OCI-LY3 (cell line): ENCODE results near the gene FIBP.

Source experiments
- H2AFZ ChIP-seq: fragments of 200-600, 300-600 bp; shearing (Covaris generic); 2 replicates; pipeline ENCODE4 v1.6.0; 2014; ENCODE audit warnings: antibody characterized with exemption, low read depth, low read length
- H3K27ac ChIP-seq: fragments of 200-600, 300-600 bp; sonication (generic); 2 replicates; pipeline ENCODE4 v1.5.1; 2014; ENCODE audit warnings: mild to moderate bottlenecking, low read length, moderate library complexity, mixed read lengths
- H3K27me3 ChIP-seq: fragments of 200-600, 300-600 bp; sonication (generic); 2 replicates; pipeline ENCODE4 v1.6.1; 2014; ENCODE audit warnings: low read depth, low read length, mixed read lengths
- H3K36me3 ChIP-seq: fragments of 200-600, 300-600 bp; sonication (generic); replicated peaks from 2 replicates; pipeline ENCODE3; 2014; ENCODE audit warnings: low read depth, low read length, mixed read lengths
- H3K4me1 ChIP-seq: fragments of 300-600, 200-600 bp; sonication (generic); 2 replicates; pipeline ENCODE4 v1.6.1; 2014; ENCODE audit warnings: low read length, mixed read lengths
- H3K4me2 ChIP-seq: fragments of 200-600, 300-600 bp; sonication (generic); 2 replicates; pipeline ENCODE4 v1.6.1; 2014; ENCODE audit warnings: low read length, mixed read lengths
- H3K4me3 ChIP-seq: fragments of 300-600, 200-600 bp; sonication (generic); 2 replicates; pipeline ENCODE4 v1.5.1; 2014; ENCODE audit warnings: antibody characterized with exemption, mild to moderate bottlenecking, low read length, moderate library complexity
- H3K79me2 ChIP-seq: fragments of 300-600, 200-600 bp; shearing (Covaris generic); 2 replicates; pipeline ENCODE4 v1.6.1; 2014; ENCODE audit warnings: mild to moderate bottlenecking, low read length, mixed read lengths
- H3K9ac ChIP-seq: fragments of 300-600, 200-600 bp; shearing (Covaris generic); 2 replicates; pipeline ENCODE4 v1.6.0; 2014; ENCODE audit warnings: mild to moderate bottlenecking, low read length, moderate library complexity
- H3K9me3 ChIP-seq: fragments of 200-600, 300-600 bp; shearing (Covaris generic); 2 replicates; pipeline ENCODE4 v1.6.1; 2014; ENCODE audit warnings: low read length, mixed read lengths; ENCODE audit not compliant: insufficient read depth
- H4K20me1 ChIP-seq: fragments of 200-600, 300-600 bp; sonication (generic); 2 replicates; pipeline ENCODE4 v1.6.1; 2016; ENCODE audit warnings: low read length, mixed read lengths; ENCODE audit not compliant: insufficient read depth
- EZH2phosphoT487 ChIP-seq: fragments of 200-600 bp; shearing (Covaris generic); IDR thresholded peaks from 2 replicates; pipeline ENCODE4 v1.6.1; 2018; ENCODE audit warnings: antibody characterized with exemption, mixed run types, low read depth
- TF ChIP-seq, protein P1 (sequence below): fragments of 200-600, 300-600 bp; sonication (generic); IDR thresholded peaks from 2 replicates; pipeline ENCODE4 v1.5.1; 2014; ENCODE audit warnings: antibody characterized with exemption, low read length, low read depth

The FIBP gene

DNA sequence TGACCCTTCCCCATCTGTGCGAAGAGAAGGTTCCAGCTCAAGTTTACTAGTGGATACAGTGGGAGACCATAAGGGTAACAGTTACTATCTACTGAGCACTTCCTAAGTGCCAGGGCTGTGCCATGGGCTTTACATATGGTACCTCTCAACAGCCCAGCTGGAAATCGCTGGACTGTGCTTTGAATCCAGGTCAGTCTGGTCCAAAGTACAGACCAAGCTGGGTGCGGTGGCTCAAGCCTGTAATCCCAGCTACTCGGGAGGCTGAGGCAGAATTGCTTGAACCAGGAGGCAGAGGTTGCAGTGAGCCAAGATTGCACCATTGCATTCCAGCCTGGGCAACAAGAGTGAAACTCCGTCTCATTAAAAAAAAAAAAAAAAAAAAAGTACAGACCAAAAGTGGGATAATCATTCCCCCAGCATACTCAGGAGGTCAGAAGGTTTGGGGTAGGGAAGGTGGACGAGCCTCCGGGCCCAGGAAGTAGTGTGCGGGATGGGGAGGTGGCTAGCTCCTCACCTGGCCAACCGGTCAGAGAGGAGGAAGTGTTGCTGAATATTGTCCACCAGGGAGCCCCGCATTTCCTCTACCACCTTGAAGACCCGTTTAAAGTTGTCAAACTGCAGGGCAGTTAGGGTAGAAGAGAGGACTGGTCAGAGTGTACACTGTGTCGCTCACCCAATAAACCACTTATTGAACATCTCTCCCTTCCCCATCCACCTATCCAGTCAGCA, 2.3 kb downstream of the FIBP start:
- no peak overlapping the region for H3K9ac ChIP-seq
- H3K4me2 ChIP-seq, result no peak overlapping the region
- H3K36me3 ChIP-seq, result peaks cover 43% of the 10 kb centered on the region
- peaks cover 22% of the 10 kb centered on the region for H3K4me1 ChIP-seq
- no peak overlapping the region for H2AFZ ChIP-seq
- H3K9me3 ChIP-seq, result no peaks in the 10 kb centered on the region
- no peak overlapping the region for H3K27ac ChIP-seq
- no peaks in the 10 kb centered on the region for H4K20me1 ChIP-seq
- H3K79me2 ChIP-seq, result peaks cover 15% of the 10 kb centered on the region
- H3K4me3 ChIP-seq, result no peak overlapping the region
- H3K27me3 ChIP-seq, result no peaks in the 10 kb centered on the region
- no peak for TF ChIP-seq EZH2phosphoT487
- TF ChIP-seq, protein P1, sequence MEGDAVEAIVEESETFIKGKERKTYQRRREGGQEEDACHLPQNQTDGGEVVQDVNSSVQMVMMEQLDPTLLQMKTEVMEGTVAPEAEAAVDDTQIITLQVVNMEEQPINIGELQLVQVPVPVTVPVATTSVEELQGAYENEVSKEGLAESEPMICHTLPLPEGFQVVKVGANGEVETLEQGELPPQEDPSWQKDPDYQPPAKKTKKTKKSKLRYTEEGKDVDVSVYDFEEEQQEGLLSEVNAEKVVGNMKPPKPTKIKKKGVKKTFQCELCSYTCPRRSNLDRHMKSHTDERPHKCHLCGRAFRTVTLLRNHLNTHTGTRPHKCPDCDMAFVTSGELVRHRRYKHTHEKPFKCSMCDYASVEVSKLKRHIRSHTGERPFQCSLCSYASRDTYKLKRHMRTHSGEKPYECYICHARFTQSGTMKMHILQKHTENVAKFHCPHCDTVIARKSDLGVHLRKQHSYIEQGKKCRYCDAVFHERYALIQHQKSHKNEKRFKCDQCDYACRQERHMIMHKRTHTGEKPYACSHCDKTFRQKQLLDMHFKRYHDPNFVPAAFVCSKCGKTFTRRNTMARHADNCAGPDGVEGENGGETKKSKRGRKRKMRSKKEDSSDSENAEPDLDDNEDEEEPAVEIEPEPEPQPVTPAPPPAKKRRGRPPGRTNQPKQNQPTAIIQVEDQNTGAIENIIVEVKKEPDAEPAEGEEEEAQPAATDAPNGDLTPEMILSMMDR, result no peak

- H4K20me1 ChIP-seq, result no peaks in the 10 kb centered on the region
- no peaks in the 10 kb centered on the region for H3K9me3 ChIP-seq
- peaks cover 22% of the 10 kb centered on the region for H3K4me1 ChIP-seq
- H3K4me2 ChIP-seq, result no peak overlapping the region
- peaks cover 10% of the 10 kb centered on the region for H3K79me2 ChIP-seq
- H3K4me3 ChIP-seq, result no peak overlapping the region
- peaks cover 43% of the 10 kb centered on the region for H3K36me3 ChIP-seq
- no peak overlapping the region for H3K27ac ChIP-seq
- no peak overlapping the region for H2AFZ ChIP-seq
- no peak for TF ChIP-seq EZH2phosphoT487
- TF ChIP-seq, protein P1, result no peak
- no peak overlapping the region for H3K9ac ChIP-seq
- H3K27me3 ChIP-seq, result no peaks in the 10 kb centered on the region
These were observed 3.0 kb downstream of the FIBP start for GRCh38 chr11:65885231-65885630.

- H3K27me3 ChIP-seq, result no peaks in the 10 kb centered on the region
- no peaks in the 10 kb centered on the region for H3K9me3 ChIP-seq
- no peak overlapping the region for H3K9ac ChIP-seq
- no peak overlapping the region for H2AFZ ChIP-seq
- peaks cover 43% of the 10 kb centered on the region for H3K36me3 ChIP-seq
- H3K4me3 ChIP-seq, result no peak overlapping the region
- no peak overlapping the region for H3K4me2 ChIP-seq
- H3K4me1 ChIP-seq, result peaks cover 16% of the 10 kb centered on the region
- H3K79me2 ChIP-seq, result peaks cover 10% of the 10 kb centered on the region
- TF ChIP-seq EZH2phosphoT487, result no peak
- TF ChIP-seq, protein P1, result peak; percentile 100
- no peaks in the 10 kb centered on the region for H4K20me1 ChIP-seq
- no peak overlapping the region for H3K27ac ChIP-seq
These were observed 3.6 kb downstream of the FIBP start for GRCh38 chr11:65884716-65885092.

DNA sequence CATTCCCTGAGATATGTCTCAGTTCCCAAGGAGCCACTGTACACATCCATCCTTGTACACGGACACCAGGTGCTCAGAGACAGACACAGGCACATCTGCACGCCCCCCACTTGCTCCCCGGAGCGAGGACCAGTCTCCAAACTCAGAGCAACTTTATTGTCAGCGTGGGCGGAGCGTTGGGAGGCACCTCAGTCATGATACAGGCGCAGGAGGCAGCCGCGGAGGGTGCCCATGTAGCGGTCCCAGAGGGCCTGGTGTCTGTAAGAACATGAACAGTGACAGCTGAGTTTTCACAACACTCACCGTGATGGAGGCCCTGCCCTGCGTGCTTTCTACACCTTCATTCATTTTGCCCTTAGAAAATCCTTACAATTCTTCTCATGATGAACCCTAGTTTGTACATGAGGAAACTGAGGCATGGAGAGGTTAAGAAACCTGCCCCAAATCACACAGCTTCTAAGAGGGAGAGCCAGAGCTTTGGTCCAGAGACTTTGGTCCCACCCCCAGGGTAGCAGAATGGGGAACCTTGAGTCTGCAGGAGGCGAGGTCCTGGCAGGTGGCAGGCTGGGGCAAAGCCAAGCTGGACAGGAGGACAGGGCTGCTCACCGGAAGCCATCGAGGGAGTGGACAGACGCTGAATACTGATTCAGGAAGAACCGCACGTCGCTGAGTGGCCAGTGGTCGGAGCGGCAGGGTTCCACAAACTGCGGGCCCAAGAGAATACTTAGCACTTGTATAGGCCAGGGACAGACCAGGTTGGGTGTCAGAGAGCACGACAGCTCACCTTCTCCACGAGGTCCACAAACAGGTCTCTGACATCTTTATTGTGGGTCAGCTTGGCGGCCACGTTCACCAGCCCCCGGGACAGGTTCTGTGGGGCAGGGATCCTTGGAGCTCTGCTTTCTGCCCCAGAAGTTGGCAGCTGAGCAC, 4.2 kb downstream of the FIBP start:
- no peaks in the 10 kb centered on the region for H4K20me1 ChIP-seq
- no peak overlapping the region for H3K27ac ChIP-seq
- H3K27me3 ChIP-seq, result no peaks in the 10 kb centered on the region
- TF ChIP-seq, protein P1, result no peak
- no peak for TF ChIP-seq EZH2phosphoT487
- no peak overlapping the region for H3K4me3 ChIP-seq
- H3K36me3 ChIP-seq, result peaks cover 43% of the 10 kb centered on the region
- peaks cover 10% of the 10 kb centered on the region for H3K4me1 ChIP-seq
- H3K9ac ChIP-seq, result no peak overlapping the region
- H3K79me2 ChIP-seq, result peaks cover 10% of the 10 kb centered on the region
- H3K9me3 ChIP-seq, result no peaks in the 10 kb centered on the region
- no peak overlapping the region for H3K4me2 ChIP-seq
- H2AFZ ChIP-seq, result no peak overlapping the region
